ENCODE results near the gene MRPL49.

MRPL49 gene

DNA sequence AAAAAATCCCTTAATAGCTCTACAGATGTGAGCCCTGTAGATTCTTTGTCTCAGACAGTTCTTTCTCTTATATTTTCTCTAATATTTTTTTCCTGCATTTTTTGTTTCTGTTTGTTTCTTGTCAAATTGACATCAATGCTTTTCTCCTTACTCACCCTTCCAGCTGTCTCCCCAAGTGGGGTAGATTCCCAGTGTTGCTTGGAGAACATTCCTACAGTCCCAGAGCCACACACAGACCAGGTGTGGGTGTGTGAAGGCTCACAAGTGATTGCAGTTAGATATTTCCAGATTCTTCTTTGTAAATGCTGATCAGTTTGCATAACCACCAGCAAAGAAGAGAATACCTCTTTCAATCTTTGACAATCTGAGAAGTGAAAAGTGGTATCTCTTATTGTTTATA lies 18.6 kb upstream of the MRPL49 start:
- peak overlapping the region; percentile 100 for H3K27ac ChIP-seq
- TF ChIP-seq, protein P1, sequence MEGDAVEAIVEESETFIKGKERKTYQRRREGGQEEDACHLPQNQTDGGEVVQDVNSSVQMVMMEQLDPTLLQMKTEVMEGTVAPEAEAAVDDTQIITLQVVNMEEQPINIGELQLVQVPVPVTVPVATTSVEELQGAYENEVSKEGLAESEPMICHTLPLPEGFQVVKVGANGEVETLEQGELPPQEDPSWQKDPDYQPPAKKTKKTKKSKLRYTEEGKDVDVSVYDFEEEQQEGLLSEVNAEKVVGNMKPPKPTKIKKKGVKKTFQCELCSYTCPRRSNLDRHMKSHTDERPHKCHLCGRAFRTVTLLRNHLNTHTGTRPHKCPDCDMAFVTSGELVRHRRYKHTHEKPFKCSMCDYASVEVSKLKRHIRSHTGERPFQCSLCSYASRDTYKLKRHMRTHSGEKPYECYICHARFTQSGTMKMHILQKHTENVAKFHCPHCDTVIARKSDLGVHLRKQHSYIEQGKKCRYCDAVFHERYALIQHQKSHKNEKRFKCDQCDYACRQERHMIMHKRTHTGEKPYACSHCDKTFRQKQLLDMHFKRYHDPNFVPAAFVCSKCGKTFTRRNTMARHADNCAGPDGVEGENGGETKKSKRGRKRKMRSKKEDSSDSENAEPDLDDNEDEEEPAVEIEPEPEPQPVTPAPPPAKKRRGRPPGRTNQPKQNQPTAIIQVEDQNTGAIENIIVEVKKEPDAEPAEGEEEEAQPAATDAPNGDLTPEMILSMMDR (conservative IDR thresholded peaks at IDR 0.05), result no peak

DNA sequence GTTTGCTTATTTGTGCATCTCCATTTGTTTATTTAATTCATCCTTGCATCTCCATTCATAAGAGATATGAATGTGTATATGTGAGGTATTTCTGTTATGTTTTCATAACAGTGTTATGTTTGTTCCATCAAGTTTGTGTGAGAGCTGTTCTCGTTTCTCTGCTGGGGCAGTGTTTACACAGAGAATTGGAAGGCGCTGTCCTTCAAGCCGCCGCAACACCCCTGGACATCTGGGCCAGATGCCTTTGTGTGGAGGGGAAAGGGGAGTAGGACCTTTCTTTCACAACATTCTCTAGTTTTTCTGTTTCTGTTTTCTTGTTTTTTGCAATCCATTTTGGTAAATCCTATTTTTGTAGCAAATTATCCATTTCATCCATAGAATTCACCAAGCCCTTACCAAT lies 17.5 kb upstream of the MRPL49 start:
- peak overlapping the region; percentile 100 for H3K27ac ChIP-seq
- TF ChIP-seq, protein P1 (conservative IDR thresholded peaks at IDR 0.05), result no peak

DNA sequence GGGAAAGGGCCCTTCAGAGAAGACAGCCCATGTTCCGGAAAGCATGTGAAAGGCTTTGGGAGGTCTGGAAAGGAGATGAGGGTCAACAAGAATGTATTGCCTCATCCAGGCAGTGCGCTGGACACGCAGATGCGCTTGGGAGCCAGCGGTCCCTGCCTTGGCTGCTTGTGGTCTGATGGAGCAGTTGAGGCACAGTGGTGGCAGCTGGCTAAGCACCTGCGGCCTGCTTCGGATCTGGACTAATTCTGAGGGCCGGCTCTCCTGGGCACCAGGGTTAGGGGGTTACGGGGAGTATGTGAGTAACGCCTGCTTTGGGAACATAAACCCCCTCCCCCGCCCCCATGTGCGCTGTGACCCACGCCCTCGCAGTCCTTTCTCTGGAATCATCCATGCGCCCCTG lies 15.0 kb upstream of the MRPL49 start:
- TF ChIP-seq, protein P1 (conservative IDR thresholded peaks at IDR 0.05), result no peak
- peak overlapping the region; percentile 100 for H3K27ac ChIP-seq

DNA sequence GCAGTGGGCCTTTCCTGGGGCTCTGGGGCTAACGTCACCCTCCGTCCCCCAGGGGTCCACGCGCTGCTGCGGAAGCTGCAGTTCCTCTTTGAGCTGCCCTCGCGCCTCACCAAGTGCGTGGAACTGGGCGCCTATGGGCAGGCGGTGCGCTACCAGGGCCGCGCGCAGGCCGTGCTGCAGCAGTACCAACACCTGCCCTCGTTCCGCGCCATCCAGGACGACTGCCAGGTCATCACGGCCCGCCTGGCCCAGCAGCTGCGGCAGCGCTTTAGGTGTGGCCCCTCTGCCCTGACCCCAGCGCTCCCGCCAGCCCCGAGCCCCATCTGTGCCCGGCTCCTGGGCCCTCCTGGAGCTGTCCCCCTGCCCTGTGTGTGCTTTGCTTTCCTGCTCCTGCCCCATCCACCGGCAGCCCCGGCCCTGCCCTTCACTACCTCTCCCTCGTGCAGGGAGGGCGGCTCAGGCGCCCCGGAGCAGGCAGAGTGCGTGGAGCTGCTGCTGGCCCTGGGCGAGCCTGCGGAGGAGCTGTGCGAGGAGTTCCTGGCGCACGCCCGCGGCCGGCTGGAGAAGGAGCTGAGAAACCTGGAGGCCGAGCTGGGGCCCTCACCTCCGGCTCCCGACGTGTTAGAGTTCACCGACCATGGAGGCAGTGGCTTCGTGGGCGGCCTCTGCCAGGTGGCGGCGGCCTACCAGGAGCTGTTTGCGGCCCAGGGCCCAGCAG lies 14.2 kb upstream of the MRPL49 start:
- peak overlapping the region; percentile 100 for H3K27ac ChIP-seq
- TF ChIP-seq, protein P1 (conservative IDR thresholded peaks at IDR 0.05), result no peak

DNA sequence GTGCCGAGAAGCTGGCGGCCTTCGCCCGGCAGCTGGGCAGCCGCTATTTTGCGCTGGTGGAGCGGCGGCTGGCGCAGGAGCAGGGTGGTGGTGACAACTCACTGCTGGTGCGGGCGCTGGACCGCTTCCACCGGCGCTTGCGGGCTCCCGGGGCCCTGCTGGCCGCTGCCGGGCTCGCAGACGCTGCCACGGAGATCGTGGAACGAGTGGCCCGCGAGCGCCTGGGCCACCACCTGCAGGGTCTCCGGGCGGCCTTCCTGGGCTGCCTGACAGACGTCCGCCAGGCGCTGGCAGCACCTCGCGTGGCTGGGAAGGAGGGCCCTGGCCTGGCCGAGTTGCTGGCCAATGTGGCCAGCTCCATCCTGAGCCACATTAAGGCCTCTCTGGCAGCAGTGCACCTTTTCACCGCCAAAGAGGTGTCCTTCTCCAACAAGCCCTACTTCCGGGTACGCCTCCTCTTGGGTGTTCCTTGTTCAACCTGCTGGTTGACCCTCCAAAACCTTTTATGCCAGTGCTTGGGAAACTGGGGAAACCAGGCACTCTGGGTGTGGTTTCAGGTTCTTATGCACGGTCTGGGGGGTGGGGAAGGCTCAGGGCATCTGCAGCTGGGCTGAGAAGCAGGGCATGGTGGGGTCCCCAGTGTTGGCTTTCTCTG lies 13.5 kb upstream of the MRPL49 start:
- peak overlapping the region; percentile 100 for H3K27ac ChIP-seq
- TF ChIP-seq, protein P1 (conservative IDR thresholded peaks at IDR 0.05), result no peak

DNA sequence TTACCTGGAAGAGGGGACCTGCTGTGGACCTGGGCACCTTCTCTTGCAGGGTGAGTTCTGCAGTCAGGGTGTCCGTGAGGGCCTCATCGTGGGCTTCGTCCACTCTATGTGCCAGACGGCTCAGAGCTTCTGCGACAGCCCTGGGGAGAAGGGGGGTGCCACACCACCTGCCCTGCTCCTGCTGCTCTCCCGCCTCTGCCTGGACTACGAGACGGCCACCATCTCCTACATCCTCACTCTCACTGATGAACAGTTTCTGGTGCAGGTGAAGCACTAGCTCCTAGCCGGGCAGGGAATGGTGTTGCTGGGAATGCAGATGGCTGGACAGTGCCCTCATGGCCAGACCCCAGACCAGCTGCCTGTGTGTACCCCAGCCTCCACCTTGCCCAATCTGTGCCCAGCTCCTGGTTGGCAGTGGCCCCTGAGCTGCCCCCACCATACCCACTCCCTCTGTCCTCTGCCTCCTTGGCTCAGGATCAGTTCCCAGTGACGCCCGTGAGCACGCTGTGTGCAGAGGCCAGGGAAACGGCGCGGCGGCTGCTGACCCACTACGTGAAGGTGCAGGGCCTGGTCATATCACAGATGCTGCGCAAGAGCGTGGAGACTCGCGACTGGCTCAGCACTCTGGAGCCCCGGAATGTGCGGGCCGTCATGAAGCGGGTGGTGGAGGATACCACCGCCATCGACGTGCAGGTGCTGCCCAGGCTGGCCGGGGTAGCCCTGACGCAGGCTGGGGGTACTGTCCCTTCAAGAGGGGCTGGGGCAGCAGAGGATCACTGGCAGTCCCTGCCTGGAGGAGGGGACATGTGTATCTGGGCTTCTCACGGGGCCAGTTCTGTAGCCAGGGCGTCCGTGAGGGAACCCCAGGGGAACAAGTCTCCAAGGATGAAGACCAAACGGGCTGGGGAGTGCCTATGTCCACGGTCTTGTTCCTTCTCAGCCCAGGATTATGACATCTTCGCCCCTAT lies 12.6 kb upstream of the MRPL49 start:
- H3K27ac ChIP-seq, result peak overlapping the region; percentile 100
- TF ChIP-seq, protein P1 (conservative IDR thresholded peaks at IDR 0.05), result no peak

DNA sequence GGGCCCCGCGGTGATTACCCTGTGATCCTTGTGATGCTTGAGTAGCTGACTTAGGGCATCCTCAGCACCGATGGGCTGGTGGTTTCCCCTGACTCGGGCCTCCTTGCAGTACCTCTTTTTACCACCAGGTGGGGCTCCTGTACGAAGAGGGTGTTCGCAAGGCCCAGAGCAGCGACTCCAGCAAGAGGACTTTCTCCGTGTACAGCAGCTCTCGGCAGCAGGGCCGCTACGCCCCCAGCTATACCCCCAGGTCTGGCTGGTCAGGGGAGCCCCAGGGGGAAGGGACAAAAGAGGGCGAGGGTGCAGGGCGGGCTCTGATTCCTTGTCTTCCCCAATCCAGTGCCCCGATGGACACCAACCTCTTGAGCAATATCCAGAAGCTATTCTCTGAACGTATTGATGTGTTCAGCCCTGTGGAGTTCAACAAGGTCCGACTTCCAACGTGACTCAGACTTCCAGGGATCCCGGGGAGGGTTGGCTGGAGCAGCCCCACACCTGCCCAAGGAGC lies 11.7 kb upstream of the MRPL49 start:
- H3K27ac ChIP-seq, result peak overlapping the region; percentile 100
- TF ChIP-seq, protein P1 (conservative IDR thresholded peaks at IDR 0.05), result peak; percentile 100

All from VCaP (cell line).